Measurements from ENCODE around the gene PLVAP.

The PLVAP gene

GRCh38 chr19:17321655-17322489, 55.3 kb downstream of the PLVAP start:
- no peak for DNase-seq (ENCODE audit: low read depth)

DNA sequence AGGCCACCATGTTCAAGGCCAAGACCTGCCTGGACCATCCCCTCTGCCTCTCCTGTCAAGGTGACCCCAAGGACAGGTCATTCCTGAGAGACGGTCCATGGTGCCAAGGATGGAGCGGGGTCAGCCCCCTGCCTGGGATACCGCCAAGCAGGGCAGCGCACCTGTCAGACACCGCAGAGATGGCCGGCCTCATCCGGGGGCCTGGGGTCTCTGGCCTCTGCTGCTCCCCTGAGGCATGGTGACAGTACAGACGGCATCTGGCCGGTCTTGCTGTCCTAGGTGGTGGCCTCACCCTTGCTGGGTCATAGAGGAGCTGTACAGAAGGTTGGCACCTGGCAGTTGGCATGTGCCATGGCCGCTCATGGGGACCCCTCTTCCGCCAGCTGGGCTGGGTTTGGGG, 56.7 kb downstream of the PLVAP start:
- DNase-seq (ENCODE audit: low read depth): no peak

- no peak for DNase-seq (ENCODE audit: low read depth)
Measured at GRCh38 chr19:17319473-17320238, 57.5 kb downstream of the PLVAP start.

DNA sequence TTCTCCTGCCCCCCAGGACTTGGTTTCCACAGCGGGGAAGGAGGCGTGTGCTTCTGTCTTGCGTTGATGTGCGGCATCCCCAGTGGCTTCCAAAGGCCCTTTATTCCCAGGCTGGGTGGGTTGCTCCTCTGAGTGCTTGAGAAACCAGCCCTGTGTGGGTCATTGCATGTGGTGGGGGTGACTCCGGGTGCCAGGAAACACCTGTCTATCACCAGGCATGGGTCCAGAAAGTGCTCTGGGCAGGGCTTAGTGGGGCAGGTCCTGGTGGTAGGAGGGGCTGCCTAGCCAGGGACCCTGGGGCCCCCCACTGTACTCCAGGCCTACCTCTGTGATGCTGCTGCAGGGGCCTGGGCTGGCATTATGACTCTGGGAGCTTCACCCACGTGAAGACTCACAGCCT, 58.2 kb downstream of the PLVAP start:
- DNase-seq (ENCODE audit: low read depth): no peak

DNA sequence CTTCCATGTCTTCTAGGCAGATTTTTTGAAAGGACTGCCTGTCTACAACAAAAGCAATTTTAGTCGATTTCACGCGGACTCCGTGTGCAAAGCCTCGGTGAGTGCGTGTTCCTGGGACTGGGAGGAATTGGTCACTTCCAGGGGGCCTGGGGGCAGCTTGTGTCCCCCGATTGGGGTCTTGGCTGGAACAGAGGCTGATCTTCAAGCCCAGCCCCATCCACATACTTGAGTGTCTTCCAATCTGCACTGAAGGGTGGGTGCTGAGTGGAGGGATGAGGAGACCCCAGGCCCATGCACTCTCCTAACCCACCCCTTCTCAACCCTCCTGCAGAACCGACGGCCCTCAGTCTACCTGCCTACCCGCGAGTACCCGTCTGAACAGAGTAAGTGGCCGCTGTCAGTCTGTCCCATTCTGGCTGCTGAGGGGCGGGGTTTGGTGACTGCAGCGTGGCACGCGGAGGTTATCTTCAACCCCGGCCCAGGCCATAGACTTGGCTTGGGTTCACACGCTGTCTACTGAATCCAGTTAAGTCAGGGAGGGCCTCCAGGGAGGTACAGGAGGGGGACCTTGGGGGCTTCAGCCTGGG, 63.0 kb downstream of the PLVAP start:
- no peak for DNase-seq (ENCODE audit: low read depth)

- no peak for DNase-seq (ENCODE audit: low read depth)
Measured at GRCh38 chr19:17312189-17313113, 64.7 kb downstream of the PLVAP start.

DNA sequence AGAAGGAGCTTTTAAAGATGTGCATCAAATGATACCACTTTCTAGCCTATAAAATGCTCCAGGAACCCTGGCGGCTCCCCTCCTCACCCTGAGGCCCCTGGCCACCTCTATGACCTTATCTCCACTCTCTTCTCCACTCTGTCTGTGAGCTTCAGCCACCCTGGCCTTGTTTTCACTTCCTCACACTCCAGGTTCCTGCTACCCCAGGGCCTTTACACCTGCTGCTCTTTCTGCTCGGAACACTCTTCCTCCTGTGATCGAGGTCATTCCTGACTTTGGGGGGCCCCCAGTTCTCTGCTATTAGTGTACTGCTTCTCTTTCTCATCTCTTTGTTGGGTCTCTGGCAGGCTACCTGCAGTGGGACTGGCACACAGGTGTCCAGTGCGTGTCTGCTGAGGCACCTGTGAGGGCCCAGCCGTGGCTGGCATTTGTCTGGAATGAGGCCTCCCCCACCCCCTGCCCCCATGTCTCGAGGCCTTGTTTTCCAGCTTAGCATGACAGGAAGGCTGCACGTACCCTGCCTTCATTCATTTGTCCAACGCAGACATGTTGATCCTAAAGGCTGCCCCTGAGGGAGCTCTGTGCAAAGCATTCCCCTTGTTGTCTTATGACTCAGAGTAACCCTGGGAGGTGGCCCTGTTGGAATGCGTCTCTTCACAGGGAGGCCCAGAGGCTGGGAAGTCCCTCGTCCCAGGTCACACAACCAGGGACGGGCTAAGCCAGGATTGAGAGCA, 65.5 kb downstream of the PLVAP start:
- DNase-seq (ENCODE audit: low read depth): peak; percentile 88

DNA sequence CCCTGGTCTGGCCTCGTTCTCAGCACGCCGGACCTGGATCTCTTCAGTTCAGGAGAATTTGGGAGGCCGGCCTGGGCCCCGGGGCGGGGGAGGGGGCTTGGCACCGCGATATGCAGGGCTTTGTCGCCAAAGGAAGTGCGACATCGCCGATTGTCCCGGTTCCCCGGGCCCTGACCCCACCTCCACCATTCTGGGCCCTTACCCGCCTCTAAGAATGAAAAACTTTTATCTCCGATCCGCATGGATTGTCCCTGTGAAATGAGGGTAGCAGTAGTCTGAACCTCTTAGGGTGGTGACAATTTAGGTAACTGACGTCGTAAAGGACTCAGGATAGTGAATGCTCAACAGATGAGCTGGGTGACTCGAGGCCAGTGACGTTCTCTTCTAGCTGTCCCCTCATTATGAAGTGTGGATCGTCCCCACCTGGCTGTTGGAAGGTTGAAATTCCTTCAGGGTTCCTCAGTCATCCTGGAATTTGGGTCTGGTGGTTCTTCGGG, 67.1 kb downstream of the PLVAP start:
- DNase-seq (ENCODE audit: low read depth): no peak

- DNase-seq (ENCODE audit: low read depth): peak; percentile 100
Measured at GRCh38 chr19:17309198-17309964, 67.8 kb downstream of the PLVAP start, which contains the start of gene DDA1. Gene DDA1 (plus strand): TSS chr19:17309563. CDS start chr19:17309655, 92 bp downstream.

DNA sequence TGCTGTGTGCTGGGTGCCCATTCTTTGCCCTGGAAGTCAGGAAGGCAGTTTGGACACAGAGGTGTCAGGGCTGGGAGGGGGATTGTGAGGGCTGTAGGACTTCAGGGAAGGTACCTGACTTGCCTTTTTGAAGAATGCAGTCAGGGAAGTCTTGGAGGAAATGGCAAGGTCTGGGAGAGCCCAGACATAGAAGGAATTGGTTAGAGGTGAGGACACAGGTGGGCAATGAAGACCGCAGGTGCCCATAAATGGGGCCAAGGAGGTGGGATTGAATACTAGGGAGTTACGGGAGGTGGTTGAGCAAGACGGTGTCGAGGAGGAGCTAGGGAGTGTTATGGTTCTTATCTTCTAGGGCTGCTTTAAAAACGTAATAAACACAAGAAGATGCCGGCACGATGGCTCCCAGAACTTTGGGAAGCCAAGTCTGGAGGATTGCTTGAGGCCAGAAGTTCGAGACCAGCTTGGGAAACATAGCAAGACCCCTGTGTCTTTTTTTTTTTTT, 69.2 kb downstream of the PLVAP start:
- DNase-seq (ENCODE audit: low read depth): no peak

DNA sequence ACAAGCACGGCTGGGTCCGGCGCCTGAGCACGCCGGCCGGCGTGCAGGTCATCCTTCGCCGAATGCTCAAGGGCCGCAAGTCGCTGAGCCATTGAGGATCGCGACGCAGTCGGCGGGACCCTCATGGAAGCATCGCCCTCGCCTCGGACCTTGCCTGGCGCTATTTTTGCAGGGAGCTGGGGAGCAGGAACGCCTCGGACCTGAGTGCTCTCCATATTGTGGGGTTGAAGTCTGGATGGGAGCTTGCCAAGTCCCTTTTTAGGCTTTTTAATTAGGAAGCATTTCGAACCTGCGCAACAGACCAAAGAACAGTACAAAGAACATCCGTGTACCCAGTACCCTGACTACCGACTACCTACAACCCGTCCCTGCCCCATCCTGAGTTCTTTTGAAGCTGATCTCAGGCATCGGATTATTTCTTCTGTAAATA, 70.8 kb downstream of the PLVAP start:
- DNase-seq (ENCODE audit: low read depth): no peak

DNA sequence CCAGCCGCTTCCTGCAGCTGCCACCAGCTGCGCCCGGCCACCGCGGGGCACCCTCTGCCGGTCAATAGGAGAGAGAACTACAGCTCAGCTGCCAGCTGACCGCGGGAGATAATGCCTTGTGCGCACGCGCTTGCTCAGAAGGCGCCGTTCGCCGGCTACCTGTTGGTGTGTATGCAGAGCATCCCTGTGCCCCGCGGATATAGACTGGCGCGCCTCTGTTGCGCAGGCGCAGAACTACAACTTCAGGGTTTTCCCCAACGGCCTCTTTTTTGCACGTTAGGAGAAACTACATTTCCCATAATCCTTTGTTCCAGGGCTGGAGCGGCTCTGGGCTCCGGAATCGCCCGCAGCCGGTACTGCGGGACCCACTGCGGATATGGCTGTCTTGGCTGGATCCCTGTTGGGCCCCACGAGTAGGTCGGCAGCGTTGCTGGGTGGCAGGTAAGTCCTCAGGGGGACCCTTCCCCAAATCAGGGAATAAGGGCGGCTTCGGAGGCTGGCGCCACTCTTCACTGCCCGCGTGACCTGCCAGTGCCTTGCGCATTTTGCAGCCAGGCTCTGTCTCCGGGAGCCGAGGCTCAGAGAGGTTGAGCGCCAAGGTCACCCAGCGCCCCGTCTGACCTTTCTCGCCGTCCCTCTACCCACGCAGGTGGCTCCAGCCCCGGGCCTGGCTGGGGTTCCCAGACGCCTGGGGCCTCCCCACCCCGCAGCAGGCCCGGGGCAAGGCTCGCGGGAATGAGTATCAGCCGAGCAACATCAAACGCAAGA, 71.4 kb downstream of the PLVAP start, which contains the start of gene MRPL34:
Gene MRPL34 (plus strand): TSS at position 356 of the 768 bp plus-strand sequence. CDS start 21 bp downstream, at position 377.
- DNase-seq (ENCODE audit: low read depth): peak; percentile 99

- DNase-seq (ENCODE audit: low read depth): no peak
Measured at GRCh38 chr19:17305216-17305516, 72.0 kb downstream of the PLVAP start.

DNA sequence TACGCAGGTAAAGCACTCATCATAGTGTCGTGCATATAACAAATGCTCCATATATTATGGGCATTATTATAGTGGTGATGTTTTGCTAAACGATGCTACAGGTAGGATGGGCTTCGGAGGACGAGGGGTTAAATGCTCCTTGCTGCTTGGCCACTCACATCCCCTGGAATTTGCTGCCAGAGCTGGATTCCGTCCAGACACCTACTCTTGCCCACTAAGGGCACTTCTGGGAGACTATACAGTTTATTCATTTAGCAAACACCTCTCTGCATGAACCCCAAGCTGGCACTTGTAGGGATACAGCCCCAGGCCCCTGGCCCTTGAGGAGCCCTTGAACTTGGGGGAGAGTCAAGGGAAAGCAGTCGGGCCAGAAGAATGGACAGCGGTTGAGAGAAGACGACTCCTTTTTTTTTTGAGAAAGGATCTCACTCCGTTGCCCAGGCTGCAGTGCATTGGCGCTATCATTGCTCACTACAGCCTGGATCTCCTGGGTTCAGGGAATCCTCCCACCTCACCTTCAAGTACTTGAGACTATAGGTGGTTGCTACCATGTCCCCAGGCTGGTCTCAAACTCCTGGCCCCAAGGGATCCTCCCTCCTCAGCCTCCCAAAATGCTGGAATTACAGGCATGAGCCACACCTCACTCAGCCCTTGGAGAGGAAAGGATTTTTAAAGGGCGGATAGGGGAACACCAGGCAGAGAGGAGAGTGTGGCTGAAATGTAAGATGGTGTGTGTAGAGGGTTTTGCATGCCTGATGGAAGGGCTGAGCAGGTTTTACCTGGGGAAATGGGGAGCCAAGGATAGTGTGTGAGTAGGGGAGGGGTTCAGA, 72.5 kb downstream of the PLVAP start:
- no peak for DNase-seq (ENCODE audit: low read depth)

DNA sequence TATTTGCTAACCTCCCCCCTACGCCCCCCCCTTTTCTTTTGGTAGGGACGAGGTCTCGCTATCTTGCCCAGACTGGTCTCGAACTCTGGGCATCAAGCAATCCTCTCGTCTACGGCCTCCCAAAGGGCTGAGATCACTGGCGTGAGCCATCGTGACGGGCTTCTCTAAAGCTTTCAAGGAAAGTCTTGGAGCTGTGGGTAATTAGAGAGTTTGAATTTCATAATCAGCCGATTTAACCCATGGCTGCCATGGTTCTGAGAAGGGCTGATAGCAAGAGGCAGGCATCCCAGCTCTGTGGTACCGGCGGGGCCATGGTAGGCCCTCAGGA, 73.2 kb downstream of the PLVAP start:
- DNase-seq (ENCODE audit: low read depth): no peak

- peak; percentile 98 for DNase-seq (ENCODE audit: low read depth)
Measured at GRCh38 chr19:17303167-17303939, 73.8 kb downstream of the PLVAP start, which contains the start of gene ABHD8. Gene ABHD8 (minus strand): TSS chr19:17303425. CDS start chr19:17301616, 1,809 bp downstream.

- DNase-seq (ENCODE audit: low read depth): no peak
Measured at GRCh38 chr19:17302391-17303166, 74.6 kb downstream of the PLVAP start.
